ENCODE data around the gene EXO5.
"Not testable (repeated sequence)": the region's sequence is repeated elsewhere in the genome, so short reads cannot be mapped to it uniquely, and the experiment has no call there.

Gene EXO5

DNA sequence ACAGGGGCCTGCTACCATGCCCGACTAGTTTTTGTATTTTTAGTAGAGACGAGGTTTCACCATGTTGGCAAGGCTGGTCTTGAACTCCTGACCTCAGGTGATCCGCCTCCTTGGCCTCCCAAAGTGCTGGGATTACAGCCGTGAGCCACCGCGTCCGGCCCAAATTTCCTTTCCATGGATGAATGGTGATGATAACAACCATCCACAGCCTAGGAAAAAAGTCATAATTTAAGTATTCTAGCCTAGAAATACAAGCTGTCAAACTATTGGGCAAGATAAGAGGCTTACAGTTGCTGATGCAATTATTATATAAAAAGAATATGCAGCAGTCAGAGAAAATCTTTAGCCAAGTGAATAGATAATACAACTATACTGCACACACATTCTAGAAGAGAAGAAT lies 46.2 kb downstream of the EXO5 start:
- FAIRE-seq, result not testable (repeated sequence)

DNA sequence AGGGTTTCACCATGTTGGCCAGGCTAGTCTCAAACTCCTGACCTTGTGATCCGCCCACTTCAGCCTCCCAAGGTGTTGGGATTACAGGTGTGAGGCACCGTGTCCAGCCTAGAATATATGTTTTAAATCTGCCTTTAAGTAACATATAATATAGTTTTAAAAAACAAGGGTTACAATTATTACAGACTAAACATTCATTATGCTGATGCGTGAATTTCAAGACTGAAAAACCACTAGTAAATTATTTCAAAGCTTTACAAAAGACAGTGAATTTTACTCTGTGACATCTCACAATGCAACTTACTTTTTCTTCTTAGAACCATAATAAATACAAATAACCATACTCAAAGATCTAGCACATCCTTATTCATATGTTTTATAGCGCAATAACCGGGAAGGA lies 47.6 kb downstream of the EXO5 start:
- FAIRE-seq, result no peak

DNA sequence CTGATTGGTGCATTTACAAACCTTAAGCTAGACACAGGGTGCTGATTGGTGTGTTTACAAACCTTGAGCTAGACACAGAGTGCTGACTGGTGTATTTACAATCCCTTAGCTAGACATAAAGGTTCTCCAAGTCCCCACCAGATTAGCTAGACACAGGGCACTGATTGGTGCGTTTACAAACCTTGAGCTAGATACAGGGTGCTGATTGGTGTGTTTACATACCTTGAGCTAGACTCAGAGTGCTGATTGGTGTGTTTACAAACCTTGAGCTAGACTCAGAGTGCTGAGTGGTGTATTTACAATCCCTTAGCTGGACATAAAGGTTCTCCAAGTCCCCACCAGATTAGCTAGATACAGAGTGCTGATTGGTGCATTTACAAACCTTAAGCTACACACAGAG lies 49.7 kb downstream of the EXO5 start:
- not testable (repeated sequence) for FAIRE-seq

DNA sequence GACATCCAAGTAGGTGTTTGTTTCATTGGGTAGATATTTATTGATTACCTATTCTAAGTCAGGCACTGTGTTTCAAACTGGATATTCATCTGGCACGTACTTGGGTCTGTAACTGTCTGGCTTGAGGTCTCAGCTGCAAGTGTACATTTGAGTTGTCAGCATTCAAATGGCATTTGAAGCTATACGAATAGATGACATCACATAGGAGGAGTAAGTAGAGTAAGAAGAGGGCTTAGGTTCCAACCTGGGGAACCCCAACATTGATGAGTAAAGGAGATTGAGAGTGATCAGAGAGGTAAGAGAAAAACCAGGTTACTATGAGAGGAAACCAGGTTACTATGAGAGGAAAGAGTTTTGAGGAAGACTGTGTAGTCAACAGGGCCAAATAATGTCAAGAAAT lies 53.6 kb downstream of the EXO5 start:
- no peak for FAIRE-seq

DNA sequence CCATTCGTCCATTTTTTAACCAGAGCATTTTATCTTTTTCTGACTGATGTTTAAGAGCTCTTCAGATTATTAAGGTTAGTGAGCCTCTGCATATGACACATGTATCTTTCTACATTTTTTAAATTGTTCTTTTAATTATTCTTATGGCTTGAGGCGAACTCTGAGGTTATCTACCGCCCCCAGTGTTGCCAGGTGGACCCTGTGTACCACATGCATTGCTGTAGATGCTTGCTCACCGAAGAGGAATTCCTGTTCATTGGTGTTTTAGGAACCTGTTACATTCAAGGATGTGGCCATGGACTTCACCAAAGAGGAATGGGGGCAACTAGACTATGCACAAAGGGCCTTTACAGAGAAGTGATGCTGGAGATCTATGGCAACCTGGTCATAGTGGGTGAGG lies 54.7 kb downstream of the EXO5 start:
- no peak for FAIRE-seq

DNA sequence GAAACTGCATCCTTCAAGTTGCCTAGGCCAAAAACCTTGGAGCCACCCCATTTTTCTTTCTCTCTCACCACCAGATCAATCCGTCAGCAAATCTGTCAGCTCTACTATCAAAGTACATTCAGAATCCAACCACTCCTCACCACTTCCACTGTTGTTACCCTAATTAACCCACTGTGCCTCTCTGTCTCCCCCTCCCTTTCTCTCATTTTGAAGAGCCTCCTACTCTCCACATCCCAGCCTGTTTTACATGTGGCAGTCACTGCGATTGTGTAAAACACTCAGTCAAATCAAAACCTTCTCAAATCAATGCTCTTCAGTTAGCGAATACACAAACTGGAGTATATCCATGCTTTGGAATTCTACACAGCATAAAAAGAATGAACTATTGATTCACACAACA lies 55.9 kb downstream of the EXO5 start:
- no peak for FAIRE-seq

DNA sequence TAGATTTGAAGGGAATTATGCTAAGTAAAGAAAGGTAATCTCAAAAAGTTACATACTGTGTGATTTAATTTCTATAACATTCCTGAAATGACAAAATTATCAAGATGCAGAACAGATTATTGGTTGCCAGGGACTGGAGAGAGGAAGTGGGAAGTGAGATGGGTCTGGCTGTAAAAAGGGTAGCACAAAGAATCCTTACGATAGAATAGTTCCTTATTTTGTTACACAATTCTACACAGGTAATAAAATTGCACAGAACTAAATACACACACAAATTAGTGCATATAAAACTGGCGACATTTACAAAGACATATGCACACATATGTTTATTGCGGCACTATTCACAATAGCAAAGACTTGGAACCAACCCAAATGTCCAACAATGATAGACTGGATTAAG lies 56.3 kb downstream of the EXO5 start:
- FAIRE-seq, result no peak

Measured in endometrium (tissue), 2 donors.